ENCODE results near the gene TTC12.

TTC12 gene

GRCh38 chr11:113339929-113340589 is 25.7 kb downstream of the TTC12 start:
- no peak for TF ChIP-seq TAF1 (IDR thresholded peaks at IDR 0.05; ENCODE audit: low read depth)
- no peak for TF ChIP-seq CEBPB (IDR thresholded peaks at IDR 0.05)
- TF ChIP-seq ZBTB7A (IDR thresholded peaks at IDR 0.05; ENCODE audit: low read depth) = no peak
- TF ChIP-seq CREB1 (IDR thresholded peaks at IDR 0.05; ENCODE audit: low read depth) = no peak
- TF ChIP-seq FOXM1 (IDR thresholded peaks at IDR 0.05; ENCODE audit: borderline replicate concordance, low read depth) = no peak
- TF ChIP-seq TCF12 (IDR thresholded peaks at IDR 0.05; ENCODE audit: low read depth) = no peak
- TF ChIP-seq RAD21 (IDR thresholded peaks at IDR 0.05; ENCODE audit: low read depth) = no peak

- no peak for TF ChIP-seq ZBTB7A (IDR thresholded peaks at IDR 0.05; ENCODE audit: low read depth)
- no peak for TF ChIP-seq MAX (IDR thresholded peaks at IDR 0.05)
- TF ChIP-seq FOXM1 (IDR thresholded peaks at IDR 0.05; ENCODE audit: borderline replicate concordance, low read depth) = no peak
- TF ChIP-seq EGR1 (IDR thresholded peaks at IDR 0.05) = no peak
- no peak for TF ChIP-seq REST (IDR thresholded peaks at IDR 0.05; ENCODE audit: low read depth)
- TF ChIP-seq USF1 (IDR thresholded peaks at IDR 0.05) = no peak
- no peak for TF ChIP-seq NFIC (IDR thresholded peaks at IDR 0.05)
- TF ChIP-seq RAD21 (IDR thresholded peaks at IDR 0.05; ENCODE audit: low read depth) = no peak
- TF ChIP-seq TCF12 (IDR thresholded peaks at IDR 0.05; ENCODE audit: low read depth) = no peak
- TF ChIP-seq TAF1 (IDR thresholded peaks at IDR 0.05; ENCODE audit: low read depth) = no peak
- TF ChIP-seq TEAD4 (IDR thresholded peaks at IDR 0.05) = no peak
- no peak for TF ChIP-seq YY1 (IDR thresholded peaks at IDR 0.05; ENCODE audit: low read depth)
- TF ChIP-seq EP300 (IDR thresholded peaks at IDR 0.05; ENCODE audit: borderline replicate concordance) = no peak
- no peak for TF ChIP-seq CEBPB (IDR thresholded peaks at IDR 0.05)
- no peak for TF ChIP-seq CREB1 (IDR thresholded peaks at IDR 0.05; ENCODE audit: low read depth)
Measured at GRCh38 chr11:113341388-113342165, 27.2 kb downstream of the TTC12 start.

GRCh38 chr11:113345978-113346377 is 31.6 kb downstream of the TTC12 start:
- TF ChIP-seq CREB1 (IDR thresholded peaks at IDR 0.05; ENCODE audit: low read depth) (no peak), FOXM1 (IDR thresholded peaks at IDR 0.05; ENCODE audit: borderline replicate concordance, low read depth) (no peak), CEBPB (IDR thresholded peaks at IDR 0.05) (no peak), USF1 (IDR thresholded peaks at IDR 0.05) (no peak), TAF1 (IDR thresholded peaks at IDR 0.05; ENCODE audit: low read depth) (no peak), EGR1 (IDR thresholded peaks at IDR 0.05) (no peak), MAX (IDR thresholded peaks at IDR 0.05) (no peak), NFIC (IDR thresholded peaks at IDR 0.05) (no peak), TCF12 (IDR thresholded peaks at IDR 0.05; ENCODE audit: low read depth) (no peak), TEAD4 (IDR thresholded peaks at IDR 0.05) (no peak)

GRCh38 chr11:113349528-113349927 is 35.1 kb downstream of the TTC12 start:
- TF ChIP-seq ZBTB7A (IDR thresholded peaks at IDR 0.05; ENCODE audit: low read depth) = no peak
- no peak for TF ChIP-seq FOXM1 (IDR thresholded peaks at IDR 0.05; ENCODE audit: borderline replicate concordance, low read depth)
- TF ChIP-seq NFIC (IDR thresholded peaks at IDR 0.05) = no peak
- no peak for TF ChIP-seq TAF1 (IDR thresholded peaks at IDR 0.05; ENCODE audit: low read depth)
- TF ChIP-seq EP300 (IDR thresholded peaks at IDR 0.05; ENCODE audit: borderline replicate concordance) = no peak
- no peak for TF ChIP-seq USF1 (IDR thresholded peaks at IDR 0.05)
- no peak for TF ChIP-seq YY1 (IDR thresholded peaks at IDR 0.05; ENCODE audit: low read depth)
- TF ChIP-seq TEAD4 (IDR thresholded peaks at IDR 0.05) = no peak
- no peak for TF ChIP-seq RAD21 (IDR thresholded peaks at IDR 0.05; ENCODE audit: low read depth)
- no peak for TF ChIP-seq CEBPB (IDR thresholded peaks at IDR 0.05)
- TF ChIP-seq CREB1 (IDR thresholded peaks at IDR 0.05; ENCODE audit: low read depth) = no peak
- no peak for TF ChIP-seq EGR1 (IDR thresholded peaks at IDR 0.05)
- TF ChIP-seq MAX (IDR thresholded peaks at IDR 0.05) = no peak
- TF ChIP-seq REST (IDR thresholded peaks at IDR 0.05; ENCODE audit: low read depth) = no peak
- TF ChIP-seq TCF12 (IDR thresholded peaks at IDR 0.05; ENCODE audit: low read depth) = no peak

Measured in Ishikawa (cell line).